IMR-90 (cell line): ENCODE results near the gene EPC1. TPM values are rescaled to one million over a fixed set of nuclear protein-coding genes. Genes with fewer than 3 reads are reported as not detected.

Experiments
- ATAC-seq: fragments of 200-7000 bp; cut with Tn5 transposase; 2 replicates; pipeline ENCODE4 v1.9.1; 2020; ENCODE audit warnings: low read depth, mild to moderate bottlenecking, moderate library complexity
- BruUV-seq: library from RNA; stranded (reverse); fragments of 400-500 nt; replicated peaks from 2 replicates; lab custom pipeline; 2021; lab: Mats Ljungman, UMichigan
- CTCF ChIA-PET: fragments of 300-600 bp; formaldehyde crosslinking; extraction: SDS; loops from one replicate; lab custom pipeline; 2021; ENCODE audit warnings: antibody characterized with exemption; lab: Yijun Ruan, JAX
- POLR2A ChIA-PET: fragments of 300-600 bp; sonication (Branson Sonifier 250); formaldehyde crosslinking; loops from one replicate; lab custom pipeline; 2022; ENCODE audit warnings: antibody characterized with exemption; ENCODE audit not compliant: unreplicated experiment; lab: Charles Lee
- DNase-seq: peaks from one replicate; pipeline ENCODE4 v3.0.0; 2013
- H2AFZ ChIP-seq: replicated peaks from 2 replicates; pipeline ENCODE3; 2013; ENCODE audit warnings: low read length, mild to moderate bottlenecking; ENCODE audit not compliant: poor library complexity
- H2AK5ac ChIP-seq: 2 replicates; pipeline ENCODE4 v1.6.1; 2013; ENCODE audit warnings: low read depth, low read length, inconsistent platforms
- H2AK9ac ChIP-seq: replicated peaks from 2 replicates; pipeline ENCODE3; 2013; ENCODE audit warnings: mild to moderate bottlenecking, low read depth, low read length, moderate library complexity; ENCODE audit not compliant: poor library complexity
- H2BK120ac ChIP-seq: 2 replicates; pipeline ENCODE4 v1.6.1; 2013; ENCODE audit warnings: low read depth, low read length, inconsistent platforms
- H2BK15ac ChIP-seq: 3 replicates; pipeline ENCODE4 v1.6.1; 2013; ENCODE audit warnings: low read depth, low read length, inconsistent platforms
- H2BK20ac ChIP-seq: 2 replicates; pipeline ENCODE4 v1.6.1; 2013; ENCODE audit warnings: low read depth, mild to moderate bottlenecking, inconsistent platforms, low read length, moderate library complexity
- H2BK5ac ChIP-seq: 2 replicates; pipeline ENCODE4 v1.6.1; 2013; ENCODE audit warnings: mild to moderate bottlenecking, low read depth, low read length, inconsistent platforms; ENCODE audit not compliant: poor library complexity, severe bottlenecking
- H3K14ac ChIP-seq: replicated peaks from 2 replicates; pipeline ENCODE4 v1.6.1; 2013; ENCODE audit warnings: low read depth, low read length, inconsistent platforms
- H3K18ac ChIP-seq: 2 replicates; pipeline ENCODE4 v1.6.1; 2013; ENCODE audit warnings: low read depth, low read length, control low read depth
- H3K23ac ChIP-seq: 2 replicates; pipeline ENCODE4 v1.6.1; 2013; ENCODE audit warnings: low read depth, low read length, inconsistent platforms
- H3K27ac ChIP-seq: 2 replicates; pipeline ENCODE4 v1.5.1; 2013; ENCODE audit warnings: mild to moderate bottlenecking, control low read depth, low read length; ENCODE audit not compliant: insufficient read depth
- H3K27me3 ChIP-seq: 2 replicates; pipeline ENCODE4 v1.6.1; 2013; ENCODE audit warnings: low read length; ENCODE audit not compliant: control insufficient read depth, insufficient read depth
- H3K36me3 ChIP-seq: 2 replicates; pipeline ENCODE4 v1.6.1; 2013; ENCODE audit warnings: low read length, mixed read lengths; ENCODE audit not compliant: control insufficient read depth, insufficient read depth
- H3K4ac ChIP-seq: 2 replicates; pipeline ENCODE4 v1.6.1; 2013; ENCODE audit warnings: low read depth, low read length, inconsistent platforms
- H3K4me1 ChIP-seq: 2 replicates; pipeline ENCODE4 v1.6.1; 2013; ENCODE audit warnings: low read length, mixed read lengths; ENCODE audit not compliant: control insufficient read depth, insufficient read depth
- H3K4me2 ChIP-seq: 2 replicates; pipeline ENCODE4 v1.6.1; 2013; ENCODE audit warnings: low read depth, mild to moderate bottlenecking, control low read depth, low read length, moderate library complexity
- H3K4me3 ChIP-seq: 2 replicates; pipeline ENCODE4 v1.5.1; 2013; ENCODE audit warnings: low read depth, mild to moderate bottlenecking, control low read depth, low read length, moderate library complexity; ENCODE audit not compliant: insufficient read depth
- H3K56ac ChIP-seq: 2 replicates; pipeline ENCODE4 v1.6.1; 2013; ENCODE audit warnings: low read length, inconsistent platforms; ENCODE audit not compliant: insufficient read depth; ENCODE audit errors: extremely low read depth
- H3K79me1 ChIP-seq, 2 experiments: 2 replicates each; pipeline ENCODE4 v1.6.1; 2013; ENCODE audit warnings: low read length in 2 of 2, inconsistent platforms in 1 of 2, low read depth in 1 of 2
- H3K9ac ChIP-seq: 2 replicates; pipeline ENCODE4 v1.6.1; 2013; ENCODE audit warnings: low read depth, low read length, control low read depth
- H3K9me1 ChIP-seq: 2 replicates; pipeline ENCODE4 v1.6.1; 2013; ENCODE audit warnings: low read length, inconsistent platforms; ENCODE audit not compliant: insufficient read depth
- H3K9me3 ChIP-seq: 2 replicates; pipeline ENCODE4 v1.6.1; 2013; ENCODE audit warnings: low read length; ENCODE audit not compliant: control insufficient read depth, insufficient read depth
- H4K20me1 ChIP-seq: 2 replicates; pipeline ENCODE4 v1.6.1; 2013; ENCODE audit warnings: low read length, inconsistent platforms; ENCODE audit not compliant: insufficient read depth
- H4K5ac ChIP-seq: 2 replicates; pipeline ENCODE4 v1.6.1; 2013; ENCODE audit warnings: mild to moderate bottlenecking, low read depth, low read length, control low read depth
- H4K8ac ChIP-seq, 2 experiments: 2 replicates each; pipeline ENCODE4 v1.6.1; 2013; ENCODE audit warnings: low read depth in 2 of 2, low read length in 2 of 2, control low read depth in 1 of 2, inconsistent platforms in 1 of 2
- H4K91ac ChIP-seq: 2 replicates; pipeline ENCODE4 v1.6.1; 2013; ENCODE audit warnings: low read depth, low read length, inconsistent platforms; ENCODE audit not compliant: insufficient read depth
- BHLHE40 ChIP-seq: fragments of 150-350 bp; IDR thresholded peaks from 2 replicates; pipeline ENCODE4 v1.6.1; 2016; ENCODE audit warnings: mild to moderate bottlenecking, low read depth, low read length
- CEBPB ChIP-seq: IDR thresholded peaks from 2 replicates; pipeline ENCODE4 v1.6.1; 2012; ENCODE audit warnings: low read depth, low read length, improper control_type of control experiment
- CHD1 ChIP-seq: IDR thresholded peaks from 2 replicates; pipeline ENCODE4 v1.6.1; 2012; ENCODE audit warnings: low read depth, low read length, improper control_type of control experiment
- FOS ChIP-seq: fragments of 150-350 bp; IDR thresholded peaks from 2 replicates; pipeline ENCODE4 v1.6.1; 2016; ENCODE audit warnings: low read depth, low read length
- MAFK ChIP-seq: IDR thresholded peaks from 2 replicates; pipeline ENCODE4 v1.6.1; 2012; ENCODE audit warnings: low read depth, low read length, improper control_type of control experiment
- MAZ ChIP-seq: IDR thresholded peaks from 2 replicates; pipeline ENCODE4 v1.6.1; 2012; ENCODE audit warnings: low read depth, mild to moderate bottlenecking, low read length, improper control_type of control experiment, moderate library complexity, borderline replicate concordance
- MXI1 ChIP-seq: IDR thresholded peaks from 2 replicates; pipeline ENCODE4 v1.6.1; 2012; ENCODE audit warnings: low read depth, mild to moderate bottlenecking, low read length, moderate library complexity, borderline replicate concordance
- NFE2L2 ChIP-seq: fragments of 150-350 bp; IDR thresholded peaks from 2 replicates; pipeline ENCODE4 v1.6.1; 2016; ENCODE audit warnings: low read depth, mild to moderate bottlenecking, low read length
- POLR2A ChIP-seq: IDR thresholded peaks from 2 replicates; pipeline ENCODE4 v1.6.1; 2012; ENCODE audit warnings: mild to moderate bottlenecking, low read depth, low read length
- RAD21 ChIP-seq: IDR thresholded peaks from 2 replicates; pipeline ENCODE4 v1.6.1; 2012; ENCODE audit warnings: low read length, improper control_type of control experiment
- RCOR1 ChIP-seq: IDR thresholded peaks from 2 replicates; pipeline ENCODE4 v1.6.1; 2012; ENCODE audit warnings: mild to moderate bottlenecking, low read length, improper control_type of control experiment; ENCODE audit not compliant: insufficient replicate concordance
- RFX5 ChIP-seq: IDR thresholded peaks from 2 replicates; pipeline ENCODE4 v1.8.0; 2012; ENCODE audit warnings: low read depth, mild to moderate bottlenecking, low read length, moderate library complexity
- SMC3 ChIP-seq: fragments of 150-350 bp; IDR thresholded peaks from 2 replicates; pipeline ENCODE4 v1.6.1; 2016; ENCODE audit warnings: low read depth, mild to moderate bottlenecking, antibody characterized with exemption, low read length, moderate library complexity
- WGBS, 2 experiments: methylation state at CpG; one replicate each; pipeline versions ENCODE4 v1.1.5 to v1.1.7; 2013; ENCODE audit warnings: missing lambda C conversion rate in 2 of 2; ENCODE audit not compliant: insufficient read length in 1 of 2; ENCODE audit errors: extremely low coverage in 2 of 2; 5-methylcytosine and 5-hydroxymethylcytosine counted together
- dilution Hi-C: fragments of 300-500 bp; cut with HindIII; formaldehyde crosslinking; loops from one replicate; pipeline ENCODE4 v1.14.3; 2018; ENCODE audit warnings: low sequenced_read_pairs; ENCODE audit not compliant: unreplicated experiment
- in situ Hi-C: fragments of 300-500 bp; cut with MboI; formaldehyde crosslinking; loops from 3 replicates; pipeline ENCODE4 v1.14.3; 2019; ENCODE audit warnings: low sequenced_read_pairs, inconsistent platforms, mixed read lengths
- intact Hi-C: fragments of 100-400 bp; cut with micrococcal nuclease; formaldehyde crosslinking; loops from 2 replicates; pipeline ENCODE4 v1.10.0; 2022
- polyA plus RNA-seq, 3 experiments: library from polyadenylated mRNA; depleted of rRNA; stranded (reverse); fragments of >200 nt; gene quantifications; 2 replicates each; pipeline ENCODE4 v1.2.3, GENCODE V29; 2012; ENCODE audit warnings: low replicate concordance in 1 of 3
- total RNA-seq: library from RNA; depleted of rRNA; stranded (reverse); fragments of >200 nt; gene quantifications from 2 replicates; pipeline ENCODE4 v1.2.3, GENCODE V29; 2012
- TF ChIP-seq, protein P1 (sequence below): conservative IDR thresholded peaks from 2 replicates; pipeline ENCODE4 v1.5.1; 2012; ENCODE audit warnings: mild to moderate bottlenecking, low read depth, low read length, improper control_type of control experiment
- TF ChIP-seq, protein P2 (sequence below): fragments of 150-350 bp; IDR thresholded peaks from 2 replicates; pipeline ENCODE4 v1.6.1; 2017; ENCODE audit warnings: mild to moderate bottlenecking, antibody characterized with exemption, low read length, low read depth
- TF ChIP-seq, protein P3 (sequence below): fragments of 150-350 bp; IDR thresholded peaks from 2 replicates; pipeline ENCODE4 v1.6.1; 2016; ENCODE audit warnings: low read depth, mild to moderate bottlenecking, low read length, moderate library complexity, borderline replicate concordance

Gene EPC1
- total and polyA plus RNA-seq, 2 of the 4 experiments (the other 2 are of a cell fraction) = 21.9 to 23.5 TPM

DNA sequence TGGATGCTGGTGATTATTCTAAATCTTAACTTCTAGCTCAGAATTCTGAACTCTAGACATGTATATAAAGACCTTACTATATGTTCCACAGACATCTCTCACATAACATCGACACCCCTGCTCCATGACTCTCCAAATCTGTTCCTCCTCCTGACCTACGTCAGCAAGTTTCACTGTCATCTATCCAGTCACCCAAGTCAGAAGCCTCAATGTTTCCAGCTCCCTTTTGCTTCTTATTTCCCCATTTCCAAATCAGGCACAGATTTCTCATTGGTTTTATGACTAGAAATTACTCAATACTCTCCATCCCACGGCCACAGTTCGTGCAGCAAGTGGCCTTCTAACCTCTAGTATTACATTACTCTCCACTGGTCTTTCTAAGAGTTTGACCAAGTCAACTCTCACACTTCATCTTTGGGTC, 28.5 kb downstream of the EPC1 start:
- intact Hi-C loops (no loop called here), dilution Hi-C loops (no loop called here), in situ Hi-C loops (no loop called here)
- Histone ChIP-seq H3K23ac (no peak overlapping the region), H2AFZ (no peak overlapping the region), H3K14ac (no peak overlapping the region), H2BK20ac (no peak overlapping the region), H4K20me1 (peaks cover 79% of the 10 kb centered on the region), H3K18ac (no peak overlapping the region), H3K79me1 (peaks cover 13 to 76% of the 10 kb centered on the region in 2 experiments; a peak in 3 of 4 replicates), H4K5ac (no peak overlapping the region), H2BK5ac (no peak overlapping the region), H2BK120ac (no peak overlapping the region), H3K9me3 (no peaks in the 10 kb centered on the region), H4K91ac (no peak overlapping the region), H3K9me1 (peaks cover 13% of the 10 kb centered on the region), H4K8ac (no peak overlapping the region), H3K27me3 (no peaks in the 10 kb centered on the region), H3K56ac (no peak overlapping the region), H3K4me1 (peaks cover 10% of the 10 kb centered on the region), H3K9ac (no peak overlapping the region), H2BK15ac (no peak overlapping the region), H3K27ac (no peak overlapping the region), H3K4me3 (no peak overlapping the region), H3K4ac (no peak overlapping the region), H3K4me2 (no peak overlapping the region), H2AK5ac (no peak overlapping the region), H3K36me3 (no peaks in the 10 kb centered on the region), H2AK9ac (no peak overlapping the region)
- ChIA-PET POLR2A (no interaction called here), CTCF (no interaction called here)
- TF ChIP-seq MAFK (no peak), RCOR1 (no peak), MAZ (no peak), RAD21 (no peak), BHLHE40 (no peak), MXI1 (no peak), CHD1 (no peak), RFX5 (no peak), FOS (no peak), CEBPB (no peak), SMC3 (no peak), NFE2L2 (no peak), POLR2A (no peak)
- TF ChIP-seq, protein P1, sequence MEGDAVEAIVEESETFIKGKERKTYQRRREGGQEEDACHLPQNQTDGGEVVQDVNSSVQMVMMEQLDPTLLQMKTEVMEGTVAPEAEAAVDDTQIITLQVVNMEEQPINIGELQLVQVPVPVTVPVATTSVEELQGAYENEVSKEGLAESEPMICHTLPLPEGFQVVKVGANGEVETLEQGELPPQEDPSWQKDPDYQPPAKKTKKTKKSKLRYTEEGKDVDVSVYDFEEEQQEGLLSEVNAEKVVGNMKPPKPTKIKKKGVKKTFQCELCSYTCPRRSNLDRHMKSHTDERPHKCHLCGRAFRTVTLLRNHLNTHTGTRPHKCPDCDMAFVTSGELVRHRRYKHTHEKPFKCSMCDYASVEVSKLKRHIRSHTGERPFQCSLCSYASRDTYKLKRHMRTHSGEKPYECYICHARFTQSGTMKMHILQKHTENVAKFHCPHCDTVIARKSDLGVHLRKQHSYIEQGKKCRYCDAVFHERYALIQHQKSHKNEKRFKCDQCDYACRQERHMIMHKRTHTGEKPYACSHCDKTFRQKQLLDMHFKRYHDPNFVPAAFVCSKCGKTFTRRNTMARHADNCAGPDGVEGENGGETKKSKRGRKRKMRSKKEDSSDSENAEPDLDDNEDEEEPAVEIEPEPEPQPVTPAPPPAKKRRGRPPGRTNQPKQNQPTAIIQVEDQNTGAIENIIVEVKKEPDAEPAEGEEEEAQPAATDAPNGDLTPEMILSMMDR = no peak
- TF ChIP-seq, protein P2, sequence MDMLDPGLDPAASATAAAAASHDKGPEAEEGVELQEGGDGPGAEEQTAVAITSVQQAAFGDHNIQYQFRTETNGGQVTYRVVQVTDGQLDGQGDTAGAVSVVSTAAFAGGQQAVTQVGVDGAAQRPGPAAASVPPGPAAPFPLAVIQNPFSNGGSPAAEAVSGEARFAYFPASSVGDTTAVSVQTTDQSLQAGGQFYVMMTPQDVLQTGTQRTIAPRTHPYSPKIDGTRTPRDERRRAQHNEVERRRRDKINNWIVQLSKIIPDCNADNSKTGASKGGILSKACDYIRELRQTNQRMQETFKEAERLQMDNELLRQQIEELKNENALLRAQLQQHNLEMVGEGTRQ = no peak
- TF ChIP-seq, protein P3, sequence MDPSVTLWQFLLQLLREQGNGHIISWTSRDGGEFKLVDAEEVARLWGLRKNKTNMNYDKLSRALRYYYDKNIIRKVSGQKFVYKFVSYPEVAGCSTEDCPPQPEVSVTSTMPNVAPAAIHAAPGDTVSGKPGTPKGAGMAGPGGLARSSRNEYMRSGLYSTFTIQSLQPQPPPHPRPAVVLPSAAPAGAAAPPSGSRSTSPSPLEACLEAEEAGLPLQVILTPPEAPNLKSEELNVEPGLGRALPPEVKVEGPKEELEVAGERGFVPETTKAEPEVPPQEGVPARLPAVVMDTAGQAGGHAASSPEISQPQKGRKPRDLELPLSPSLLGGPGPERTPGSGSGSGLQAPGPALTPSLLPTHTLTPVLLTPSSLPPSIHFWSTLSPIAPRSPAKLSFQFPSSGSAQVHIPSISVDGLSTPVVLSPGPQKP = no peak
- ATAC-seq (no peak), DNase-seq (no peak)
- WGBS, 2 experiments = 94% methylated on average over 4 of the region's 4 CpGs; no CpG with 5 or more reads in 1 of the 2 experiments
- BruUV-seq = no TSS peak
